Tibial artery (tissue), 4 donors: ENCODE measurements around the gene GABPA.

Experiments used
- DNase-seq, 2 donors: peaks; one replicate each; pipeline ENCODE4 v3.0.0-alpha.2; 2019
- H3K27ac ChIP-seq, 2 donors: fragments of 200-600 bp; sonication (generic) in 1 of 2; 1 replicate in 1 of 2; 2 replicates in 1 of 2; pipeline ENCODE4 v1.5.1; 2018 to 2019; ENCODE audit warnings: mild to moderate bottlenecking in 1 of 2
- H3K27me3 ChIP-seq, 2 donors: fragments of 200-600 bp; sonication (generic) in 1 of 2; one replicate each; pipeline versions ENCODE4 v1.5.1 to v1.6.0; 2016 to 2019
- H3K36me3 ChIP-seq, 3 donors: fragments of 200-600 bp; sonication (generic) in 2 of 3; one replicate each; pipeline ENCODE4 v1.5.1; 2016 to 2019; ENCODE audit warnings: mild to moderate bottlenecking in 2 of 3
- H3K4me1 ChIP-seq, 4 donors: fragments of 200-600 bp; sonication (generic) in 2 of 4; 1 replicate in 3 of 4; 2 replicates in 1 of 4; pipeline ENCODE4 v1.5.1; 2016 to 2019
- H3K4me3 ChIP-seq, 2 donors: fragments of 200-600 bp; sonication (generic) in 1 of 2; 1 replicate in 1 of 2; 2 replicates in 1 of 2; pipeline ENCODE4 v1.5.1; 2018 to 2019; ENCODE audit warnings: mild to moderate bottlenecking in 2 of 2
- H3K9me3 ChIP-seq, 3 donors: fragments of 200-600 bp; sonication (generic) in 1 of 3; one replicate each; pipeline ENCODE4 v1.5.1; 2016 to 2019
- CTCF ChIP-seq, 2 experiments: fragments of 200-600 bp in 1 of 2; fragments of 450-650 bp in 1 of 2; IDR thresholded peaks; one replicate each; pipeline ENCODE4 v1.5.1; 2017 to 2019; ENCODE audit warnings: antibody characterized with exemption in 2 of 2, mild to moderate bottlenecking in 1 of 2, moderate library complexity in 1 of 2
- intact Hi-C: fragments of 100-400 bp; cut with DNase I; formaldehyde crosslinking; loops from one replicate; pipeline ENCODE4 v1.15.0; 2023; ENCODE audit warnings: low total_unique reads

GABPA gene

GRCh38 chr21:25734654-25734903, 193 bp upstream of the GABPA start:
- no peak for TF ChIP-seq CTCF (IDR thresholded peaks at IDR 0.05)
- Histone ChIP-seq H3K9me3 (no peaks in the 10 kb centered on the region), H3K4me1 (peaks cover 0 to 49% (median 26%) of the 10 kb centered on the region in 4 donors), H3K27ac (peak overlapping the region; percentile 96 to 99), H3K27me3 (no peaks in the 10 kb centered on the region), H3K4me3 (peak overlapping the region; percentile 82 to 97), H3K36me3 (peaks cover 1 to 8% (median 7%) of the 10 kb centered on the region in 3 donors)
- DNase-seq = no peak
- intact Hi-C loops = loop anchor here (10.0 kb wide), 2 partner anchors 130 to 440 kb away; partner anchors contain the start of genes APP and MRPL39

DNA sequence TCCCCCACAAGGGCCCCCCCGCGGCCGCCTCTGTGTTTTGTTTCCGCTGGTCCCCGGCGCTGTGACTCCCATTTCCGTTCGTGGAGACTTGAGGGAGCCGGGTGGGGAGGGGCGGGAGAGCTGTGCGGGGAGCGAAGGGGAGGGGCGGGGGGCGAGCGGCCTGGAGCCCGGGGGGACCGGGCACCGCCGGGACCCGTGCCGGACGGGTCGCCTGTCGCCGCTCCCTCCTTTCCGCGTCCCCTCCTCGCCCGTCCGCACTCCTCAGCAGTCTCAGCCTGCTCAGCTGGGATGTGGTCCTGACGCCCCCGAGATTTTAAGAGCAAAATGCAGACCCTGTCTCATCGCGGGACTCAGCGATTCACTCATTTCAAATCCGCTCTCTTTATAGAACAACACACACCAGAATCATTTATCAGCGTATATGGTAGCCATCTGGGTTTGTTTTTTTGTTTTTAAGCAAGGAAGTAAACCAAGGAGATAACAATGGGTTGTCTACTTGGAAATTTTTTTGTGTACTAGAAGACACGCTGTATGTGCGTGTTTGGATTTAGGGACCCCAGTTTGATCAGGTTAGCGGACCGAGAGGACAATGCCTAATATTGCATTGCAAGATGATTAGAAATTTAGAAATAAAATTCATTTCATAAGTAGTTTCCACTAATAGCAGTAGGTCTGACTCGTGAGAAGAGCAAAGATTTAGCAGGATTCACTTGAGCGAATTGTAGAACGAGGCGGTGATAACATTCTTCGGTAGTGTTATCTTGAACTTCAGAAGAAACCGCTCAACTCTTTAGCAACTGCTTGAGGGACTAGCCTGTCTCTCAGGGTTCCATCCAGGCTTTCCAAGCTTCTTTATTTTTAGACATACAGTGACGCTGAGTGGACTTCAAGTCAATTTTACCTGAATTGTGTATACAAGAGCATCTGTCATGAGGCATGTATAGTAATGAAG, 1.1 kb downstream of the GABPA start:
- peak overlapping the region; percentile 82 to 97 for H3K4me3 ChIP-seq
- peaks cover 0 to 45% (median 26%) of the 10 kb centered on the region in 4 donors for H3K4me1 ChIP-seq
- intact Hi-C loops = loop anchor here (10.0 kb wide), 2 partner anchors 131 to 439 kb away; partner anchors contain the start of genes APP and MRPL39
- DNase-seq = peak; percentile 89 to 93
- no peaks in the 10 kb centered on the region for H3K27me3 ChIP-seq
- no peak for TF ChIP-seq CTCF (IDR thresholded peaks at IDR 0.05)
- H3K36me3 ChIP-seq = peaks cover 0 to 4% (median 0%) of the 10 kb centered on the region in 3 donors
- peak overlapping the region; percentile 96 to 99 for H3K27ac ChIP-seq
- no peaks in the 10 kb centered on the region for H3K9me3 ChIP-seq

GRCh38 chr21:25737421-25737820, 2.6 kb downstream of the GABPA start:
- DNase-seq = no peak
- Histone ChIP-seq H3K27me3 (no peaks in the 10 kb centered on the region), H3K9me3 (no peaks in the 10 kb centered on the region), H3K27ac (no peak overlapping the region), H3K4me1 (peaks cover 0 to 35% (median 20%) of the 10 kb centered on the region in 4 donors), H3K4me3 (no peak overlapping the region), H3K36me3 (peaks cover 0 to under 1% (median 0%) of the 10 kb centered on the region in 3 donors)
- TF ChIP-seq CTCF (IDR thresholded peaks at IDR 0.05) = no peak
- intact Hi-C loops = loop anchor here (10.0 kb wide), 2 partner anchors 133 to 437 kb away; partner anchors contain the start of genes APP and MRPL39

- DNase-seq = no peak
- Histone ChIP-seq H3K4me1 (peaks cover 0 to 2% (median 0%) of the 10 kb centered on the region in 4 donors), H3K9me3 (no peaks in the 10 kb centered on the region), H3K27me3 (no peaks in the 10 kb centered on the region), H3K36me3 (peaks cover 0 to 18% (median 0%) of the 10 kb centered on the region in 3 donors), H3K4me3 (no peak overlapping the region), H3K27ac (no peak overlapping the region)
- TF ChIP-seq CTCF (IDR thresholded peaks at IDR 0.05) = no peak
- intact Hi-C loops = no loop called here
Measured at GRCh38 chr21:25742900-25743299, 8.1 kb downstream of the GABPA start.

DNA sequence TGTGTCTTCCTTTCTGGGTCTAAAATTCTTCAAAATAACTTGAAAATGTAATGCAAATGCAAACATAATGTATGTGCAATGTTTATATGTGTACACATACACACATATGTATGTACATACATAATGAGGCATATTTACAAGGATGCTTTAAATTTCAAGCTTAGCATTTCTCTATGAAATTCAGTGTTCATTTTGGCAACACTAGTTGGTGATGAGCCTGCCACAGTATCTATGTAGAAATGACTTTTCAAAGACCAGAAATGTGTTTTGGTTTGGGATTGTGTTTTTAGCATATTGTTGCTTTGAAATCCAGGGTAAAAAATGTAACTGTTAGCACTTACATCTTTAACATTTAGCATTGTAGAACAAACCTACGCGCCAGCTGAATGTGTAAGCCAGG, 10.1 kb downstream of the GABPA start:
- Histone ChIP-seq H3K9me3 (no peaks in the 10 kb centered on the region), H3K4me3 (no peak overlapping the region), H3K4me1 (no peaks in the 10 kb centered on the region), H3K36me3 (peaks cover 7 to 31% (median 12%) of the 10 kb centered on the region in 3 donors), H3K27me3 (no peaks in the 10 kb centered on the region), H3K27ac (no peak overlapping the region)
- intact Hi-C loops = no loop called here
- no peak for TF ChIP-seq CTCF (IDR thresholded peaks at IDR 0.05)
- DNase-seq = no peak
